Duodenal mucosa (tissue), 2 donors: ENCODE data around the gene CDK12.

Experiments used
- H3K27ac ChIP-seq: one replicate; pipeline ENCODE4 v1.7.0; 2013; ENCODE audit warnings: low read depth, low read length
- H3K27me3 ChIP-seq, 2 donors: one replicate each; pipeline ENCODE4 v1.7.0; 2013; ENCODE audit warnings: low read length in 2 of 2, control low read depth in 1 of 2; ENCODE audit not compliant: insufficient read depth in 2 of 2, control insufficient read depth in 1 of 2
- H3K36me3 ChIP-seq, 2 donors: one replicate each; pipeline ENCODE4 v1.7.0; 2013; ENCODE audit warnings: low read length in 2 of 2, control low read depth in 1 of 2; ENCODE audit not compliant: insufficient read depth in 2 of 2, control insufficient read depth in 1 of 2
- H3K4me1 ChIP-seq, 2 donors: one replicate each; pipeline ENCODE4 v1.7.0; 2013; ENCODE audit warnings: low read length in 2 of 2, control low read depth in 1 of 2; ENCODE audit not compliant: insufficient read depth in 2 of 2, control insufficient read depth in 1 of 2
- H3K4me3 ChIP-seq, 2 donors: one replicate each; pipeline ENCODE4 v1.7.0; 2013; ENCODE audit warnings: low read length in 2 of 2, low read depth in 1 of 2
- H3K9ac ChIP-seq, 2 donors: one replicate each; pipeline ENCODE4 v1.7.0; 2013; ENCODE audit warnings: low read length in 2 of 2, low read depth in 1 of 2
- H3K9me3 ChIP-seq, 2 donors: one replicate each; pipeline ENCODE4 v1.7.0; 2013; ENCODE audit warnings: low read length in 2 of 2, control low read depth in 1 of 2; ENCODE audit not compliant: control insufficient read depth in 1 of 2

CDK12 gene

GRCh38 chr17:39576187-39576586, 114.9 kb downstream of the CDK12 start:
- H3K4me1 ChIP-seq, result peaks cover 4 to 6% of the 10 kb centered on the region in 2 donors
- H3K27me3 ChIP-seq, result no peaks in the 10 kb centered on the region
- H3K9me3 ChIP-seq, result peaks cover 0 to 3% of the 10 kb centered on the region in 2 donors
- no peak overlapping the region for H3K4me3 ChIP-seq
- no peak overlapping the region for H3K27ac ChIP-seq
- no peak overlapping the region for H3K9ac ChIP-seq
- peaks cover 0 to 3% of the 10 kb centered on the region in 2 donors for H3K36me3 ChIP-seq

- Histone ChIP-seq H3K36me3 (no peaks in the 10 kb centered on the region), H3K9me3 (no peaks in the 10 kb centered on the region), H3K27me3 (no peaks in the 10 kb centered on the region), H3K4me1 (peaks cover 4 to 6% of the 10 kb centered on the region in 2 donors), H3K27ac (no peak overlapping the region), H3K4me3 (no peak overlapping the region), H3K9ac (no peak overlapping the region)
These were observed 117.0 kb downstream of the CDK12 start for GRCh38 chr17:39578272-39578671.

GRCh38 chr17:39579318-39580081, 118.2 kb downstream of the CDK12 start:
- Histone ChIP-seq H3K9me3 (no peaks in the 10 kb centered on the region), H3K9ac (no peak overlapping the region), H3K27ac (no peak overlapping the region), H3K4me3 (no peak overlapping the region), H3K27me3 (no peaks in the 10 kb centered on the region), H3K36me3 (no peaks in the 10 kb centered on the region), H3K4me1 (peaks cover 0 to 4% of the 10 kb centered on the region in 2 donors)

GRCh38 chr17:39580082-39580468, 118.8 kb downstream of the CDK12 start:
- no peaks in the 10 kb centered on the region for H3K4me1 ChIP-seq
- no peak overlapping the region for H3K4me3 ChIP-seq
- no peaks in the 10 kb centered on the region for H3K9me3 ChIP-seq
- no peaks in the 10 kb centered on the region for H3K36me3 ChIP-seq
- H3K9ac ChIP-seq, result no peak overlapping the region
- no peaks in the 10 kb centered on the region for H3K27me3 ChIP-seq
- H3K27ac ChIP-seq, result no peak overlapping the region

- no peak overlapping the region for H3K9ac ChIP-seq
- H3K4me3 ChIP-seq, result no peak overlapping the region
- H3K27me3 ChIP-seq, result no peaks in the 10 kb centered on the region
- no peaks in the 10 kb centered on the region for H3K9me3 ChIP-seq
- H3K27ac ChIP-seq, result no peak overlapping the region
- no peaks in the 10 kb centered on the region for H3K36me3 ChIP-seq
- H3K4me1 ChIP-seq, result no peaks in the 10 kb centered on the region
These were observed 119.9 kb downstream of the CDK12 start for GRCh38 chr17:39581071-39581758.

- Histone ChIP-seq H3K36me3 (no peaks in the 10 kb centered on the region), H3K9ac (no peak overlapping the region), H3K27me3 (no peaks in the 10 kb centered on the region), H3K4me1 (no peaks in the 10 kb centered on the region), H3K27ac (no peak overlapping the region), H3K9me3 (no peaks in the 10 kb centered on the region), H3K4me3 (no peak overlapping the region)
These were observed 120.4 kb downstream of the CDK12 start for GRCh38 chr17:39581759-39582085.

GRCh38 chr17:39582658-39583057, 121.4 kb downstream of the CDK12 start:
- Histone ChIP-seq H3K4me3 (no peak overlapping the region), H3K27me3 (no peaks in the 10 kb centered on the region), H3K9ac (no peak overlapping the region), H3K4me1 (no peaks in the 10 kb centered on the region), H3K9me3 (no peaks in the 10 kb centered on the region), H3K36me3 (no peaks in the 10 kb centered on the region), H3K27ac (no peak overlapping the region)
